Activated CD4-positive, alpha-beta T cell treated with anti-CD3 and anti-CD28 coated beads for 36 hours (primary cell): Measurements from ENCODE around the gene FAM216A. TPM values are rescaled to one million over a fixed set of nuclear protein-coding genes. Genes with fewer than 3 reads are reported as not detected.
"Not testable (repeated sequence)": the region's sequence is repeated elsewhere in the genome, so short reads cannot be mapped to it uniquely, and the experiment has no call there.

Experiments used
- ATAC-seq: fragments of 200-7000 bp; cut with Tn5 transposase; one replicate; pipeline ENCODE4 v1.10.0; 2021; ENCODE audit warnings: mild to moderate bottlenecking, moderate library complexity
- CTCF ChIA-PET: fragments of 350-600 bp; sonication (Branson Sonifier 250); formaldehyde crosslinking; loops from one replicate; lab custom pipeline; 2021; ENCODE audit warnings: antibody characterized with exemption; lab: Charles Lee
- POLR2A ChIA-PET: fragments of 350-600 bp; sonication (Branson Sonifier 250); formaldehyde crosslinking; loops from one replicate; lab custom pipeline; 2021; ENCODE audit warnings: antibody characterized with exemption, inconsistent platforms; lab: Charles Lee
- DNase-seq: peaks from one replicate; pipeline ENCODE4 v3.0.0-alpha.2; 2020
- H3K27ac Mint-ChIP-seq: one replicate; pipeline ENCODE4 v1.8.0; 2021; ENCODE audit warnings: mixed read lengths
- H3K27me3 Mint-ChIP-seq: one replicate; pipeline ENCODE4 v1.8.0; 2021; ENCODE audit warnings: mixed read lengths
- H3K36me3 Mint-ChIP-seq: one replicate; pipeline ENCODE4 v1.8.0; 2021; ENCODE audit warnings: low read depth, mixed read lengths
- H3K4me1 Mint-ChIP-seq: one replicate; pipeline ENCODE4 v1.8.0; 2021; ENCODE audit warnings: mixed read lengths
- H3K4me3 Mint-ChIP-seq: one replicate; pipeline ENCODE4 v1.8.0; 2021; ENCODE audit warnings: mild to moderate bottlenecking, moderate library complexity, mixed read lengths
- H3K9me3 Mint-ChIP-seq: one replicate; pipeline ENCODE4 v1.8.0; 2021; ENCODE audit warnings: low read depth, mixed read lengths
- intact Hi-C, 2 experiments: fragments of 100-400 bp; cut with DNase I in 1 of 2; cut with micrococcal nuclease in 1 of 2; formaldehyde crosslinking; loops; one replicate each; pipeline versions ENCODE4 v1.14.2 to v1.15.1; 2022 to 2024; cut with DNase I, micrococcal nuclease
- total RNA-seq, 2 experiments: library from RNA; stranded (reverse); gene quantifications; one replicate each; pipeline ENCODE4 v1.2.3, GENCODE V29; 2021

FAM216A gene
- total RNA-seq, 2 experiments from 2014 or later = 55.2 to 57.5 TPM

DNA sequence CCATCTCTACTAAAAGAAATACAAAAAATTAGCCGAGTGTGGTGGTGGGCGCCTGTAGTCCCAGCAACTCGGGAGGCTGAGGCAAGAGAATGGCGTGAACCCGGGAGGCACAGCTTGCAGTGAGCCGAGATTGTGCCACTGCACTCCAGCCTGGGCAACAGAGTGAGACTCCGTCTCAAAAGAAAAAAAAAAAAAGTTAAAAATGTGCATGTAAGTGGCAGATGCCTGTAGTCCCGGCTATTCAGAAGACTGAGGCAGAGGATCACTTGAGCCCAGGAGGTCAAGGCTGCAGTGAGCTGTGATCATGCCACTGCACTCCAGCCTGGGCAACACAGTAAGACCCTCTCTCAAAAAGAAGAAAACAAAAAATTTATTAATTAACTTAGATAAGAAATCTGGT, 49.4 kb downstream of the FAM216A start:
- intact Hi-C loops, H3K27me3 Mint-ChIP-seq, H3K27ac Mint-ChIP-seq, DNase-seq, H3K4me3 Mint-ChIP-seq, H3K9me3 Mint-ChIP-seq, H3K36me3 Mint-ChIP-seq, ATAC-seq: not testable (repeated sequence)
- CTCF ChIA-PET = interaction anchor here (1.0 to 4.0 kb wide), 2 partner anchors 9 to 84 kb away, joined by 5 to 19 read pairs; no protein-coding TSS in a partner anchor
- POLR2A ChIA-PET = interaction anchor here (0.7 kb wide), 1 partner anchor 297 kb away, joined by 4 read pairs; no protein-coding TSS in a partner anchor
- peaks cover 15% of the 10 kb centered on the region for H3K4me1 Mint-ChIP-seq

- H3K9me3 Mint-ChIP-seq, intact Hi-C loops, H3K27ac Mint-ChIP-seq, H3K27me3 Mint-ChIP-seq, H3K4me3 Mint-ChIP-seq, H3K36me3 Mint-ChIP-seq: not testable (repeated sequence)
- DNase-seq = peak; percentile 66
- ChIA-PET POLR2A (interaction anchor here (1.3 kb wide), 1 partner anchor 19 kb away, joined by 4 read pairs; the partner anchor contains the start of genes RAD9B and VPS29), CTCF (interaction anchor here (4.0 kb wide), 1 partner anchor 81 kb away, joined by 19 read pairs; no protein-coding TSS in a partner anchor)
- H3K4me1 Mint-ChIP-seq = peaks cover 15% of the 10 kb centered on the region
- ATAC-seq = peak; percentile 85
Observed at GRCh38 chr12:110520876-110521712, 52.4 kb downstream of the FAM216A start.

DNA sequence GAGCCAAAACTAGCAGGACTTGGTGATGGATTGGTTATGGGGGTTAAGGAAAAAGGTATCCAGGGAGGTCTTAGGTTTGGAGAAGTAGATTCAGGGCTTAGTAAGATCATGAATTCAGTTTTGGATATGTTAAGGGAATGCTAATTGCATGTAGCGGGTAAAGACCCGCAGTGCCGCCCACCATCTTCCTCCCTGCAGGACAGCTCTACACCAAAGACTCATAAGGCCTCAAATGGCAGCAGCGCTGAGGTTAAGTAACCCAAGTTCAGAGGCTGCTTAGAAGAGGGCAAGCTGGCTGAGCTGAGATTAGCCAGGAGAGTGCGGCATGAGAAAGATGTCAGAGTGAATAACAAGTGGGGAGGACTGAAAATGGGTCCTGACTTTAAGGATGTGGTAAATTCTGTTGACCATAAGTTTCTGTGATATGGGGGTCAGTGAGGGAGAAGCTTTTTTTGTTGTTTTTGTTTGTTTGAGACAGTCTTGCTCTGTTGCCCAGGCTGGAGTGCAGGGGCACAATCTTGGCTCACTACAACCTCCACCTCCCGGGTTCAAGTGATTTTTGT, 59.7 kb downstream of the FAM216A start:
- H3K9me3 Mint-ChIP-seq = no peaks in the 10 kb centered on the region
- CTCF ChIA-PET = interaction anchor here (0.9 to 4.5 kb wide), 3 partner anchors 56 to 73 kb away, joined by 3 to 31 read pairs (median 4); partner anchors contain the start of genes FAM216A and GPN3
- no peaks in the 10 kb centered on the region for H3K27me3 Mint-ChIP-seq
- H3K27ac Mint-ChIP-seq = no peak overlapping the region
- POLR2A ChIA-PET = interaction anchor here (0.6 to 1.2 kb wide), 3 partner anchors 26 to 495 kb away, joined by 3 to 5 read pairs (median 4); partner anchors contain the start of genes RAD9B and VPS29
- no peak overlapping the region for H3K4me3 Mint-ChIP-seq
- ATAC-seq (no peak), DNase-seq (no peak)
- H3K4me1 Mint-ChIP-seq = peaks cover 19% of the 10 kb centered on the region
- H3K36me3 Mint-ChIP-seq = peaks cover 17% of the 10 kb centered on the region
- intact Hi-C loops = no loop called here

DNA sequence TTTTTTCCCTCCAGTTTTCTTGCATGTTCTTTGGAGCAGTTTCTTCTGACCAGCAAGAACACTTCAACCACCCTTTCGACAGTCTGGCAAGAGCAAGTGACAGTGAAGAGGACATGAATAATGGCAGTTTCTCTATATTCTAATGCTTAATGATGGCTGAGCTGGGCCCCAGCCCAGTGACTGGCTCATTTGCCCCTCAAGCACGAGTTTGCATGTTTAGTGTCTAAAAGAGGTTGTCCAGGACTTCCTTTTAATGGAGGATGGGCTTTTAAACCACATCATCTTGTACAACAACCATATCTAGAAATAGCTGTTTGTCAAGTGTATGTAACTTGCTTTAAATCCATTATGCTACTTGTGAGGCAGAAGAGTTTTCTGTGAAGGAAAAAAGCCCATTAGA, 61.9 kb downstream of the FAM216A start:
- no peaks in the 10 kb centered on the region for H3K9me3 Mint-ChIP-seq
- no peaks in the 10 kb centered on the region for H3K27me3 Mint-ChIP-seq
- intact Hi-C loops = no loop called here
- no peak for DNase-seq
- peaks cover 28% of the 10 kb centered on the region for H3K36me3 Mint-ChIP-seq
- ATAC-seq = no peak
- no peak overlapping the region for H3K4me3 Mint-ChIP-seq
- ChIA-PET CTCF (interaction anchor here (0.7 to 5.3 kb wide), 3 partner anchors 11 to 71 kb away, joined by 3 to 38 read pairs (median 4); no protein-coding TSS in a partner anchor), POLR2A (no interaction called here)
- H3K27ac Mint-ChIP-seq = no peak overlapping the region
- H3K4me1 Mint-ChIP-seq = peaks cover 24% of the 10 kb centered on the region

DNA sequence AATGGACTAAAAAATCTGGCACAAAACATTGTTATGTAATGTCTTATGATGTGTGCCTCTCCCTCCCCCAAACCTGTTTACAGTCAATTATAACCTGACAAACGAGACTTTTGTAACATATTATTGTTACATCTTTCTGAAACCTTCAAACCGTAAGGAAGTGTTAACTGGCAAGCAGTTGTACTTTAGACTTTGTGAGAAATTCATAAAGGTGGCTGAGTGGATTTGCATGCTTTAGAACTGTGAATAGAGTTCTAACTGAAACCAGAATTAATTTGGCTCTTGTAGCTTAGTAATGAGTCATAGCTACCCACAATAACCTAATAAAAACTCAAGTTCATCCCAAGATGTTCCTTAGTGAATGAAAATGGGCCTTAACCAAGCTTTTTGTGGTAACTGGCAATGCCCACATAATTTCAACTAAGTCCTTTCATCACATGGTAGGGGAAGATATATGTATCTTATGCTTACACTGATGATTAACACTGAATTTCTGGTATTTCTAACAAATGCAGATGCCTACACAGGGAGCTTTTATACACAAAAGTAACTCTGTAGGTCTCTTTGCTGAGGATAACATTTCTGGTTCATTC, 63.2 kb downstream of the FAM216A start:
- ChIA-PET CTCF (interaction anchor here (0.9 to 5.3 kb wide), 8 partner anchors 11 to 352 kb away, joined by 3 to 38 read pairs (median 5); partner anchors contain the start of gene ARPC3), POLR2A (interaction anchor here (0.6 kb wide), 1 partner anchor 86 kb away, joined by 5 read pairs; no protein-coding TSS in a partner anchor)
- Mint-ChIP-seq H3K4me3 (no peak overlapping the region), H3K27ac (peak overlapping the region; percentile 56), H3K9me3 (no peaks in the 10 kb centered on the region), H3K36me3 (peaks cover 39% of the 10 kb centered on the region), H3K27me3 (no peaks in the 10 kb centered on the region), H3K4me1 (peaks cover 24% of the 10 kb centered on the region)
- DNase-seq = no peak
- ATAC-seq = peak; percentile 77
- intact Hi-C loops = no loop called here

DNA sequence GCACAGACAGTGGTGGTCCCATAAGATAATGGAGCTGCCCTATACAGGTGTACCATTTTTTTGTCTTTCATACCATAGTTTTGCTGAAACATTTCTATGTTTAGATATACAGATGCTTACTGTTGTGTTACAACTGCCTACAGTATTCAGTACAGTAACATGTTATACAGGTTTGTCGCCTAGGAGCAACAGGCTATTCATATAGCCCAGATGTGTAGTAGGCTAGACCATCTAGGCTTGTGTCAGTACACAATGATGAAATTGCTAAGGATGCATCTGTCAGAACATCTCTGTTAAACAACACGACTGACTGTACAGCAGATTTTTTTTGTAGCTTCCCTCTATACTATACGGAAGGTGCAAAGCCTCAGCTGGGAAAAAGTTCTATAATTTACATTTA, 64.0 kb downstream of the FAM216A start:
- H3K27ac Mint-ChIP-seq = no peak overlapping the region
- POLR2A ChIA-PET = no interaction called here

GRCh38 chr12:110533607-110534006, 65.0 kb downstream of the FAM216A start:
- no peak overlapping the region for H3K27ac Mint-ChIP-seq
- intact Hi-C loops = no loop called here
- peaks cover 29% of the 10 kb centered on the region for H3K4me1 Mint-ChIP-seq
- peaks cover 50% of the 10 kb centered on the region for H3K36me3 Mint-ChIP-seq
- ATAC-seq = no peak
- ChIA-PET POLR2A (no interaction called here), CTCF (interaction anchor here (0.8 to 5.3 kb wide), 8 partner anchors 10 to 102 kb away, joined by 3 to 38 read pairs (median 4); partner anchors contain the start of gene ARPC3)
- no peaks in the 10 kb centered on the region for H3K9me3 Mint-ChIP-seq
- DNase-seq = no peak
- H3K27me3 Mint-ChIP-seq = no peaks in the 10 kb centered on the region
- H3K4me3 Mint-ChIP-seq = no peak overlapping the region

More for the DNA sequence above, 64.0 kb downstream of the FAM216A start:
- ATAC-seq (no peak), DNase-seq (no peak)
- H3K36me3 Mint-ChIP-seq = peaks cover 45% of the 10 kb centered on the region
- peaks cover 26% of the 10 kb centered on the region for H3K4me1 Mint-ChIP-seq
- CTCF ChIA-PET = interaction anchor here (1.5 to 5.3 kb wide), 5 partner anchors 11 to 351 kb away, joined by 3 to 38 read pairs (median 11); no protein-coding TSS in a partner anchor
- no peaks in the 10 kb centered on the region for H3K27me3 Mint-ChIP-seq
- no peak overlapping the region for H3K4me3 Mint-ChIP-seq
- no peaks in the 10 kb centered on the region for H3K9me3 Mint-ChIP-seq
- intact Hi-C loops = no loop called here

- no peak for ATAC-seq
- CTCF ChIA-PET = interaction anchor here (0.7 to 5.3 kb wide), 5 partner anchors 8 to 84 kb away, joined by 3 to 38 read pairs (median 3); partner anchors contain the start of gene ARPC3
- DNase-seq = no peak
- H3K36me3 Mint-ChIP-seq = peaks cover 53% of the 10 kb centered on the region
- H3K27me3 Mint-ChIP-seq = no peaks in the 10 kb centered on the region
- peaks cover 34% of the 10 kb centered on the region for H3K4me1 Mint-ChIP-seq
- no peak overlapping the region for H3K4me3 Mint-ChIP-seq
- H3K27ac Mint-ChIP-seq = no peak overlapping the region
- no peaks in the 10 kb centered on the region for H3K9me3 Mint-ChIP-seq
- POLR2A ChIA-PET = no interaction called here
- intact Hi-C loops = no loop called here
Observed at GRCh38 chr12:110534811-110535210, 66.2 kb downstream of the FAM216A start.

GRCh38 chr12:110536834-110537604, 68.4 kb downstream of the FAM216A start:
- intact Hi-C loops = no loop called here
- H3K4me1 Mint-ChIP-seq = peaks cover 30% of the 10 kb centered on the region
- POLR2A ChIA-PET = no interaction called here
- CTCF ChIA-PET = interaction anchor here (1.1 to 1.8 kb wide), 3 partner anchors 12 to 160 kb away, joined by 3 to 9 read pairs (median 3); no protein-coding TSS in a partner anchor
- no peak overlapping the region for H3K27ac Mint-ChIP-seq
- peaks cover 48% of the 10 kb centered on the region for H3K36me3 Mint-ChIP-seq
- no peaks in the 10 kb centered on the region for H3K27me3 Mint-ChIP-seq
- DNase-seq = no peak
- ATAC-seq = no peak
- H3K9me3 Mint-ChIP-seq = no peaks in the 10 kb centered on the region
- no peak overlapping the region for H3K4me3 Mint-ChIP-seq

- H3K9me3 Mint-ChIP-seq = no peaks in the 10 kb centered on the region
- ChIA-PET CTCF (interaction anchor here (0.6 to 2.5 kb wide), 6 partner anchors 19 to 159 kb away, joined by 3 to 11 read pairs (median 4); no protein-coding TSS in a partner anchor), POLR2A (no interaction called here)
- no peaks in the 10 kb centered on the region for H3K27me3 Mint-ChIP-seq
- intact Hi-C loops = no loop called here
- H3K27ac Mint-ChIP-seq = no peak overlapping the region
- no peak overlapping the region for H3K4me3 Mint-ChIP-seq
- H3K4me1 Mint-ChIP-seq = peaks cover 27% of the 10 kb centered on the region
- ATAC-seq = no peak
- DNase-seq = no peak
- peaks cover 52% of the 10 kb centered on the region for H3K36me3 Mint-ChIP-seq
Observed at GRCh38 chr12:110537605-110538409, 69.2 kb downstream of the FAM216A start.
